Adrenal gland (tissue), 12 donors: ENCODE results near the gene DLGAP3. TPM values are rescaled to one million over a fixed set of nuclear protein-coding genes. Genes with fewer than 3 reads are reported as not detected.

Experiments
- DNase-seq, 7 donors: peaks; one replicate each; pipeline ENCODE4 v3.0.0-alpha.2; 2019 to 2020
- H3K27ac ChIP-seq, 5 donors: fragments of 200-600 bp; sonication (generic) in 4 of 5; 1 replicate in 3 of 5; 2 replicates in 2 of 5; pipeline versions ENCODE4 v1.5.1 to v1.8.0; 2016 to 2020; ENCODE audit warnings: mild to moderate bottlenecking in 1 of 5
- H3K27me3 ChIP-seq: fragments of 200-600 bp; 2 replicates; pipeline ENCODE4 v1.8.0; 2021
- H3K36me3 ChIP-seq, 2 donors: fragments of 200-600 bp; replicated peaks in 1 of 2; 1 replicate in 1 of 2; 2 replicates in 1 of 2; pipeline versions ENCODE4 v1.5.1 to v1.8.0; 2018 to 2022
- H3K4me1 ChIP-seq, 2 donors: fragments of 200-600 bp; replicated peaks in 1 of 2; 1 replicate in 1 of 2; 2 replicates in 1 of 2; pipeline versions ENCODE4 v1.5.1 to v1.8.0; 2018 to 2021
- H3K4me3 ChIP-seq, 4 donors: fragments of 200-600 bp; sonication (generic) in 3 of 4; one replicate each; pipeline ENCODE4 v1.5.1; 2016 to 2018
- H3K9me3 ChIP-seq, 3 donors: fragments of 200-600 bp; sonication (generic) in 1 of 3; replicated peaks in 1 of 3; 1 replicate in 2 of 3; 2 replicates in 1 of 3; pipeline versions ENCODE4 v1.5.1 to v1.8.0; 2016 to 2021
- CTCF ChIP-seq, 6 experiments: fragments of 450-650 bp in 4 of 6; fragments of 200-600 bp in 2 of 6; sonication (generic) in 1 of 6; IDR thresholded peaks; 1 replicate in 5 of 6; 2 replicates in 1 of 6; pipeline versions ENCODE4 v1.5.1 to v1.8.0; 2016 to 2021; ENCODE audit warnings: antibody characterized with exemption in 6 of 6, mild to moderate bottlenecking in 2 of 6, moderate library complexity in 1 of 6
- POLR2A ChIP-seq, 2 donors: fragments of 450-650 bp; IDR thresholded peaks; one replicate each; pipeline ENCODE4 v1.6.1; 2017; ENCODE audit warnings: antibody characterized with exemption in 2 of 2, mild to moderate bottlenecking in 2 of 2, moderate library complexity in 1 of 2
- WGBS, 4 donors: extraction: QIAGEN DNeasy Blood & Tissue Kit in 2 of 4; methylation state at CpG; one replicate each; pipeline versions ENCODE4 v1.1.5 to v1.1.7; 2013 to 2017; 5-methylcytosine and 5-hydroxymethylcytosine counted together
- intact Hi-C, 2 donors: fragments of 100-400 bp; cut with DNase I; formaldehyde crosslinking; loops; one replicate each; pipeline versions ENCODE4 v1.14.1 to v1.15.0; 2022 to 2023
- polyA plus RNA-seq, 3 donors: library from polyadenylated mRNA; stranded (reverse); fragments of 200-250 nt in 2 of 3; fragments of 350-450 nt in 1 of 3; fragmentation: Illumina TruSeq in 1 of 3; extraction: RNeasy Lipid Tissue Mini Kit (QIAGEN cat#74804) in 1 of 3; gene quantifications; one replicate each; pipeline ENCODE4 v1.2.3, GENCODE V29; 2013 to 2014
- total RNA-seq, 9 donors: library from RNA; depleted of rRNA in 4 of 9; stranded (reverse); fragments of >200 nt in 4 of 9; fragments of 120-200 nt in 1 of 9; fragmentation: NEBNext Ultra II Directional in 1 of 9; extraction: Animal tissue kit (Norgen Biotek cat#: 25700) in 1 of 9; gene quantifications; one replicate each; pipeline versions ENCODE4 v1.1.0 to v1.2.4, GENCODE V29; 2013 to 2023
- donor health status: healthy with polysubstance abuse.
- donor health status: Bipolar disorder and iron deficiency.
- donor health status: DM: yes; HTN: yes; CAD: no.
- donor health status: DM: no; HTN: no; CAD: no.
- donor health status: DM: no; HTN: no; CAD: no.
- donor health status: DM: yes; HTN: yes; CAD: no.

DLGAP3 gene
- total and polyA plus RNA-seq, 12 donors: 0.13 to 1.6 (median 0.47) TPM

DNA sequence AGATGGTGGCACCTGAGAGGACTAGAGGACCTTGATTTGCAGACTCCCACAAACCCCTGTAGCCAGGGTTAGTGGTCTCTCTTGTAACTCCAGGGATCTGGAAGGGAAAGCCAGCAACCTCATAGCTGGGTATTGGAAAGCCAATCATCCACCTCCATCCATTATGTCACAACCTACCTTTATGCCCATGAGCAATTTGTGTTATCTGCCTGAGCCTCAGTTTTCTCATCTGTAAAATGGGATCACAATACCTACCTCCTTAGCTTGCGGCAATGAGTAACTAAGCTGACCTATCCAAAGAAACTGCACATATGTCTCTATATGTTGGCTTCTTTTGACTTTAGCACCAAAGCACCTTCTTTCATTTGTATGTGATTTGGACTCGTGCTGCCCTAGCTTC, 14.5 kb downstream of the DLGAP3 start:
- WGBS, 4 donors: 83 to 94% (median 89%) methylated on average over 2 of the region's 2 CpGs
- no peaks in the 10 kb centered on the region for H3K36me3 ChIP-seq

DNA sequence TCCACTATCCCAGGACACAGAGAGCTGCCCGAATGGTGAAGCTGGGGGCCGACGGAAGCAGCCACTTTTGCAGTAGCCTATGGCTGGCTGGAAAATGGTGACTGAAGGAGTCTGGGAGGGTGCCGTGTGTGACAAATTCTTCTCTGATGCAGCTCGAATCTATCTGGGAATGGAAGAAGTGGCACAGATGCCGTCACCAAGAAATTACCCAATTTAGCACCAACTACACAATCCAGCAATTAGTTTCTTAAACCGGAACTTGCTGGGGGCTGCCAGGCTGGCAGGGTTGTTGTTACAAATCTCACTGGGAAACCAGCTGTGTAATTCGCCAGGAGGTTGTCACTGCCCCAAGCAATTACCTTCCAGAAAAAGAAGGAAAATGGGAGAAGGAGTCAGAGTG, 18.0 kb downstream of the DLGAP3 start:
- no peak for DNase-seq
- H3K27ac ChIP-seq: no peak overlapping the region
- no peaks in the 10 kb centered on the region for H3K27me3 ChIP-seq
- no peak overlapping the region for H3K4me3 ChIP-seq
- WGBS, 4 donors: 78 to 89% (median 85%) methylated on average over 8 of the region's 8 CpGs
- no peaks in the 10 kb centered on the region for H3K36me3 ChIP-seq
- TF ChIP-seq POLR2A (IDR thresholded peaks at IDR 0.05) (no peak), CTCF (IDR thresholded peaks at IDR 0.05) (no peak)
- no peaks in the 10 kb centered on the region for H3K9me3 ChIP-seq
- intact Hi-C loops: no loop called here
- H3K4me1 ChIP-seq: no peaks in the 10 kb centered on the region

More for the DNA sequence above, 14.5 kb downstream of the DLGAP3 start:
- intact Hi-C loops: no loop called here
- DNase-seq: no peak
- no peaks in the 10 kb centered on the region for H3K27me3 ChIP-seq
- no peak overlapping the region for H3K27ac ChIP-seq
- H3K4me3 ChIP-seq: no peak overlapping the region
- no peaks in the 10 kb centered on the region for H3K9me3 ChIP-seq
- peaks cover 0 to 7% of the 10 kb centered on the region in 2 donors for H3K4me1 ChIP-seq
- TF ChIP-seq CTCF (IDR thresholded peaks at IDR 0.05) (no peak), POLR2A (IDR thresholded peaks at IDR 0.05) (no peak)

DNA sequence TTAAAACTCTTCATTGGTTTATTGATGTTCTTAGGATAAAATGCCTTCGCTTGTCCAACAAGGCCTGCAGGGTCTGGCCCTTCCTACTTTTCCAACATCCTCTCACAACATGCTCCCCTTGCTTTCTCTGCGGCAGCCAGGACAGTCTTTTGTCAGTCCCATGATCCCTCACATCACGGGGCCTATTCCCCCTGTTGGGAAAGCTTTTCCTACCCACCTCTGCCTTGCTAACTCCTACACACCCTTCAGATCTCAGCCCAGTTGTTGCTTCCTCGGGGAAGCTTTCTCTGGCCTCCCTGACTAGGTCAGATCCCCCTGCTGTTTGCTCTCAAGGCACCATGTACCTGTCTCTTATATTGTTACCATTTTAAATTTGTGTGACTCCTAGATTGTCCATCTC, 19.0 kb downstream of the DLGAP3 start:
- H3K27me3 ChIP-seq: no peaks in the 10 kb centered on the region
- H3K4me1 ChIP-seq: no peaks in the 10 kb centered on the region
- intact Hi-C loops: no loop called here
- H3K9me3 ChIP-seq: no peaks in the 10 kb centered on the region
- WGBS, 4 donors: 73 to 87% (median 85%) methylated on average over 4 of the region's 4 CpGs
- no peak overlapping the region for H3K4me3 ChIP-seq
- no peak for DNase-seq
- no peaks in the 10 kb centered on the region for H3K36me3 ChIP-seq
- TF ChIP-seq POLR2A (IDR thresholded peaks at IDR 0.05): no peak
- no peak for TF ChIP-seq CTCF (IDR thresholded peaks at IDR 0.05)
- H3K27ac ChIP-seq: no peak overlapping the region

GRCh38 chr1:34908369-34908768, 21.1 kb downstream of the DLGAP3 start:
- TF ChIP-seq CTCF (IDR thresholded peaks at IDR 0.05) (no peak), POLR2A (IDR thresholded peaks at IDR 0.05) (no peak)
- no peaks in the 10 kb centered on the region for H3K27me3 ChIP-seq
- DNase-seq: no peak
- no peak overlapping the region for H3K27ac ChIP-seq
- H3K9me3 ChIP-seq: no peaks in the 10 kb centered on the region
- H3K4me3 ChIP-seq: no peak overlapping the region
- intact Hi-C loops: loop anchor here in 1 of 2 donors (10.0 kb wide), 1 partner anchor 694 kb away; no protein-coding TSS in a partner anchor
- no peaks in the 10 kb centered on the region for H3K4me1 ChIP-seq
- WGBS, 4 donors: 67 to 79% (median 72%) methylated on average over 3 of the region's 3 CpGs
- H3K36me3 ChIP-seq: no peaks in the 10 kb centered on the region
